Kidney capillary endothelial cell (primary cell): ENCODE measurements around the gene PTCH1.

Experiments
- DNase-seq: peaks from one replicate; pipeline ENCODE4 v3.0.0-alpha.2; 2018; ENCODE audit warnings: low spot score

The PTCH1 gene

GRCh38 chr9:95463148-95464060 lies 53.4 kb downstream of the PTCH1 start:
- DNase-seq: no peak

DNA sequence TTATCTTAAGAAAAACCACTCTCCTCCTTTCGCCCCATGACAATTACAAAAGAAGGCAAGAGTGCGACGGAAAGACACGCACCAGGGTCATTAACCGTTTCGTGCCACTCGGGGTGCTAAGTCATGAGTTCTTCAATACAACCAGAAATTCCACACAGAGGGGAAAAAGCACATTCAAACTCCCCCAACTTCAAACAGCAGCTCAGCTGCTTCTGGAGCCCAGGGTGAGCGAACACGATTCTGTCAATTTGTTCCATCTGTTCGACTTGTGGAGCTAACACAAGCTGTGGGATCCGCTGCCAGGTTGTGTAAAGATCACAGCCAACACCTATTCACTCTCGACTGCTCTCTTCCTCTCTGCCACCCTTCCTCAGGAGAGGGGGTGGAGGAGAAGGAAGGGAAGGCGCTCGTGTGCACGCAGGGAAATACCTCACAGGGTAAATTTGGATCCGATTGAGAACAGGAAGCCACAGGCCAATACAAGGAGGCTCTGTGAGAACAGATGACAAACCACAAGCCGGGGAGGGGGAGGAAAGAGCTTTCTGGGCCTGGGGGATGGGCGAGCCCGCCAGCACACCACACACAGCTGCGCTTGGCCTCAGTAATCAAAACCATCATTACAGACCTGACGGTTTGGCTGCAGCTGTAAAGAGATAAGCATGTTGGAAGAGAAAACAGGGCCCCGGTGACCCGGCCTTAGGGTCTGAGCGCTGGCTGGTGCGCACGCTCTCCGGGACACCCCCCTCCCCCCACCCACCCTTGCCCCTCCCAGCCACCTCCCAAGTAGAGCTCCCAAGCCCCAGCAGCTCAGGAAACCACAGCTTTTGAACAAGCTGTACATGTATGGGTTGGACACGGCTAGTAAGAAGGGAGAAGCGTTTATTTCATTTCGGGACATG lies 54.3 kb downstream of the PTCH1 start:
- peak; percentile 61 for DNase-seq

GRCh38 chr9:95461448-95462248 lies 55.1 kb downstream of the PTCH1 start:
- DNase-seq: no peak

- DNase-seq: no peak
Measured at GRCh38 chr9:95460518-95461164, 56.1 kb downstream of the PTCH1 start.

- no peak for DNase-seq
Measured at GRCh38 chr9:95459851-95460517, 56.8 kb downstream of the PTCH1 start.

DNA sequence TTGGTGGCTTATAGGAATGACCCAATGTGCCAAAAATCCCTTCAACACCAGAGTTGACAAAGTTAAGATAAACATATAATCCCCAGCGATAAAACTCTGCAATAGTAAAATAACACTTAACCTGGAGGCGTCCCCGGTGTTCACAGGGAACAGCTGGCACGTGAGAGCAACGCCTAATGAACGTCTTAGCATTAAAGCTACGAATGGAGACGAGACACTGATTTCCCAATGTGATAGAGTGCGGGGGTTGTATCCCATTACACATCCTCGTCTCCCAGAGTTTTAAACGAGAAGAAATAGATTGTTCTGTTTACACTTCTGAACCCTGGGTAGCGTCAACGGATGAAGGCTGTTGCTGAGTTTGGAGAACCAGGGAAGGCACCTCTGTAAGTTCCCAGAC lies 57.6 kb downstream of the PTCH1 start:
- no peak for DNase-seq

- no peak for DNase-seq
Measured at GRCh38 chr9:95458666-95459065, 58.1 kb downstream of the PTCH1 start.

DNA sequence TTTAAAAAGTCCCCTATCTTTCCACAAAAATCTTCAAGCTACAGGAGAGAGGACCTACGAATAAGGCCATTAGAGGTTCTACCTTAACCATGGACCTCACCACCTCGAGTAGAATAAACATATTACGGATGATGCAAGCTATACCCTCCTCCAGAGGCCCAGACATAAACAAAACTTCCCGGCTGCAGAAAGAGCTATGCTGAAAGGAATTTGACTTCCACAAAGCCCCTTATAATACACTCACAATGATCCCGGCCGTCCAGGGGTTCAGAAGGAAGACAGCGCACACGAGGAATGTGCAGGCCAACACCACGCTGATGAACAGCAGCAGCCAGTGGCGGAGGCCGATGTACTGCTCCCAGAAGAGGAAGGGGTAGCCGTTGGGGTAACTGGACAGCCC lies 59.0 kb downstream of the PTCH1 start:
- no peak for DNase-seq

- no peak for DNase-seq
Measured at GRCh38 chr9:95455714-95456113, 61.1 kb downstream of the PTCH1 start.

GRCh38 chr9:95452176-95452575 lies 64.6 kb downstream of the PTCH1 start:
- DNase-seq: no peak

GRCh38 chr9:95451065-95451426 lies 65.7 kb downstream of the PTCH1 start:
- DNase-seq: no peak

DNA sequence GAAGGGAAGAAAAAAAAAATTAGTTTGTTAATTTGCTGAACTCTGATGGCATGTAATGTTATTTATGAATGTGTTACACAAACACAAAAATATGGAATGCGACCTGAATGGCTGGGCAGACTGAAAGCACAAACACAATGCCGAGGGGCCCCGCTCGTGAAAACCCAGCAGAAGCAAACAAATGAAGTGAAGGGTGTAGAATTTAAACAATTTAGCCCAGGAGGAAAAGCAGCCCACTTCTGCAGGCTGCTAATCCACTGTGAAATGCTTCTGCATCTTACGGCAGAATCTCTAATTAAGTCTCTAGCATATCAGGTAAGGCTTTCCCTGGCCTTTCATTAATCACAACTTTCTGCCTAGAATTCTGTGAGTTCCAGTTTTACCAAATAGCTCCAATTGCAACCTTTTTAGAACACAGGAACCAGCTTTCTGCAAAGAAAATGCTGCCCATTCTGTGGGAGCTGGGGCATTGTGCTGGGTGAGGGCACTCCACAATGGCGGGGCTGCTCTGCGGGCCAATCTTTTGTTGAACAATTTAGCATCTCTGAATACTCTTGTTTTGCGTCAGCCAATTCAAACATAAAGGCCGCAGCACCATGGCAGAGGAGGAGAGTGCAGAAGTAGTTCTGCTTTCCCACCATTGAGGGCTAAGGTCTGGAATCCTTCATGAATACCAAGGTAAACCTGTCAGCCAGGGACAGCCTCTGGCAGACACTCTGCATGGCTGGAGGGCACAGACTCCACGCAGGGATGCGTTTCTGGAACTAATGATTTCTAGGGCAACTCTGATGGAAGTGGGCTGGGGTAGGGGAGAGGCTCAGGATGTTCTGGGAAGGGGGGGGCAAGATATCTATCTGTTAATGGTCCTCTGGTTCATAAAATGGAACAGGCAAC lies 66.4 kb downstream of the PTCH1 start:
- no peak for DNase-seq

GRCh38 chr9:95449016-95449415 lies 67.8 kb downstream of the PTCH1 start:
- DNase-seq: no peak

GRCh38 chr9:95447660-95448420 lies 68.9 kb downstream of the PTCH1 start:
- no peak for DNase-seq

DNA sequence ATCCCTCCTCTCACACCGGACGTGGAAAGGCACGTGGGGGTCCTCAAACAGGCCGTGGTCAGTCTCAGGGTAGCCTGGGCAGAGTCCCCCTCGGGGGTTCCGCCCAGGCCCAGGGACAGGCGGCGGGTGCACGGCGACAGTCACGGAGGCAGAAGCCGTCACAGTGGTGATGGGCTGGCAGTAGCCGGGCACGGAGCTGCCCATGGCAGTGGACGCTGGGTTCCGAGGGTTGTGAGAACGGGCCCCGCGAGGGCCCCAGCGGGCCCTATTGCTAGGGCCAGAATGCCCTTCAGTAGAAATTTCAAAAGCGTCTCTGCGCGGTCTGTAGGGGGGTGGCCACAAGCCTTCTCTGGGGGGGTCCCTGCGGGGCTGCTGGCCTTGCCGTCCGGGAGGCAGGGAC lies 69.8 kb downstream of the PTCH1 start:
- no peak for DNase-seq

GRCh38 chr9:95446259-95446658 lies 70.5 kb downstream of the PTCH1 start:
- DNase-seq: no peak

DNA sequence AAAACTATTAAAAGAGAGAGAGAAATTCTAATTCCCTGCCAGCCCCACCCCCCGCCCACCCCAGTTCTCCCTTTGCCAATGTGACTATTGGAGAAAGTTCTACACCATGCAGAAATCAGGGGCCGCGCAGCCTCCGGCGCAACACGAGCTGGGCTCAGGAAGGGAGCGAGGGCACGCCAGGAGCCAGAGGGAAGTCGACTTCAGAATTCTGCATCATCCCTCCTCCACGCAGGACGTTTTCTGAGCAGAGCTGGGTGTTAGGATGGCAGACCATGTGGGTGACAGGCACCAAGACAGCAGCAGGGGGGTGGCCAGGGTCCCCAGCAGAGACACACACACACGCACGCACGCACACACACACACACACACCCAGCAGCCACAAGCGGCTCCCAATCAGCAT lies 72.6 kb downstream of the PTCH1 start:
- no peak for DNase-seq

DNA sequence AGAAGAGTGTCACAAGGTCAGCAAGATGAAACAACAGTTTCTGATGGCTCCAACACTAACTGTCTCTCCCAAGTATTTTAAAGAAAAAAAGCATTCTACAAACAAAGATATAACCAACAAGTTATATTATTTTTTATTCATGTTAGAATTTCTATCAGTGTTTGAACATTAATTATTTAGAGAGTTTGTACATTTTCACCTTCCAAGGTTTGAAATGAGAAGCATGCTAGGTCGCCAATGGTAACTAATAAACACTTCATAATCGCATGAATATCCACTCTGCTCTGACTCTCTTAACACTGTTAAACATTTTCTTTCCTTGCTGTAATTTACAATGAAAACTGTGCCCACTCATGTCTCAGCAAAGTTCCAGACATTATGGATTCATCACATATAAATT lies 73.5 kb downstream of the PTCH1 start:
- no peak for DNase-seq

DNA sequence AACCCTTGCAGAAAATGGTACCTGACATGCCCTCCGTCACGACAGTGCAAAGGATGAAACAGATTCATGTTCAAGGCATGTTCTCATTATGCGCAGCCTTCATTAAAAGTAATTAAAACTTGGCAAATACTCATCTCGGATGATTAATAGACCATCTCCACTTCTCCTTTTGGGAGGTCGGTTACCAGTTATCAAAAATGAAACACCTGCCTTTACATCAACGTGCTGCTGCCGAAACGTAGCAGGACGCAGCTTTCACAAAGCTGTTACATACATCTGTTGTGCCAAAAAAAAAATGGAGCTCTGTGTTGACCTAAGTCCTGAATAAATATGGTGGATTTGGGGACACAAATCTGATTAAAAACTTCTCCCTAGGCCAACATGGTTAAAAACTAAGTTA lies 75.7 kb downstream of the PTCH1 start:
- no peak for DNase-seq
